HepG2 (cell line): ENCODE measurements around the gene WNT1. TPM values are rescaled to one million over a fixed set of nuclear protein-coding genes. Genes with fewer than 3 reads are reported as not detected.

Experiments
- GMEB1 ChIP-seq: sonication (generic); formaldehyde crosslinking; IDR thresholded peaks from 2 replicates; pipeline ENCODE4 v1.5.1; 2020; ENCODE audit warnings: missing genetic modification reagents, mild to moderate bottlenecking, borderline replicate concordance
- HOXA7 ChIP-seq: sonication (generic); formaldehyde crosslinking; IDR thresholded peaks from 2 replicates; pipeline ENCODE4 v1.8.1; 2022; ENCODE audit warnings: mild to moderate bottlenecking, missing genetic modification reagents, moderate library complexity
- JUNB ChIP-seq: sonication (generic); formaldehyde crosslinking; IDR thresholded peaks from 2 replicates; pipeline ENCODE4 v1.8.0; 2022; ENCODE audit warnings: missing genetic modification reagents, mild to moderate bottlenecking, borderline replicate concordance
- KMT2B ChIP-seq: IDR thresholded peaks from 2 replicates; pipeline ENCODE4 v1.6.1; 2016; ENCODE audit warnings: missing genetic modification reagents, missing compliant biosample characterization
- MYPOP ChIP-seq: sonication (generic); formaldehyde crosslinking; IDR thresholded peaks from 2 replicates; pipeline ENCODE4 v1.8.1; 2023; ENCODE audit warnings: mild to moderate bottlenecking, moderate library complexity, missing genetic modification reagents
- NR3C1 ChIP-seq: sonication (generic); formaldehyde crosslinking; IDR thresholded peaks from 2 replicates; pipeline ENCODE4 v1.4.0; 2020; ENCODE audit warnings: missing genetic modification reagents
- SIX1 ChIP-seq: sonication (generic); formaldehyde crosslinking; IDR thresholded peaks from 2 replicates; pipeline ENCODE4 v1.4.0; 2020; ENCODE audit warnings: missing genetic modification reagents, borderline replicate concordance
- ZMYM2 ChIP-seq: sonication (generic); formaldehyde crosslinking; IDR thresholded peaks from 2 replicates; pipeline ENCODE4 v1.8.0; 2022; ENCODE audit warnings: mild to moderate bottlenecking, missing genetic modification reagents
- ZNF18 ChIP-seq: sonication (generic); formaldehyde crosslinking; IDR thresholded peaks from 2 replicates; pipeline ENCODE4 v1.8.0; 2022; ENCODE audit warnings: mild to moderate bottlenecking, missing genetic modification reagents; ENCODE audit not compliant: insufficient replicate concordance
- ZNF274 ChIP-seq: sonication (generic); formaldehyde crosslinking; IDR thresholded peaks from 2 replicates; pipeline ENCODE4 v1.5.1; 2020; ENCODE audit warnings: mild to moderate bottlenecking, missing genetic modification reagents
- ZNF34 ChIP-seq: sonication (generic); formaldehyde crosslinking; IDR thresholded peaks from 2 replicates; pipeline ENCODE4 v1.4.0; 2020; ENCODE audit warnings: mild to moderate bottlenecking, missing genetic modification reagents, borderline replicate concordance
- ZNF589 ChIP-seq: sonication (generic); formaldehyde crosslinking; conservative IDR thresholded peaks from 2 replicates; pipeline ENCODE4 v1.8.0; 2022; ENCODE audit warnings: mild to moderate bottlenecking, moderate library complexity, missing genetic modification reagents
- ZNF773 ChIP-seq: sonication (generic); formaldehyde crosslinking; IDR thresholded peaks from 2 replicates; pipeline ENCODE4 v1.4.0; 2020; ENCODE audit warnings: missing genetic modification reagents, borderline replicate concordance
- polyA plus RNA-seq, 8 experiments: library from polyadenylated mRNA; depleted of rRNA in 3 of 8; stranded (reverse) in 7 of 8; unstranded in 1 of 8; fragments of >200 nt; fragmentation: Illumina TruSeq in 4 of 8; extraction: Trizol in 4 of 8; gene quantifications; 2 replicates each; pipeline versions ENCODE4 v1.2.1 to v1.2.3, GENCODE V29; 2011 to 2016; ENCODE audit warnings: low read depth in 4 of 8, missing spikeins in 1 of 8, mixed read lengths in 1 of 8; ENCODE audit not compliant: insufficient read depth in 1 of 8
- total RNA-seq, 5 experiments: library from RNA; depleted of rRNA; stranded (reverse); fragments of >200 nt; fragmentation: Illumina TruSeq; extraction: Trizol; gene quantifications; 2 replicates each; pipeline ENCODE4 v1.2.3, GENCODE V29; 2016; ENCODE audit warnings: low read depth in 1 of 5
- TF ChIP-seq, protein P1 (sequence below): sonication (generic); formaldehyde crosslinking; IDR thresholded peaks from 2 replicates; pipeline ENCODE4 v1.5.0; 2020; ENCODE audit warnings: missing genetic modification reagents, mild to moderate bottlenecking, borderline replicate concordance
- TF ChIP-seq, protein P2 (sequence below): sonication (generic); formaldehyde crosslinking; IDR thresholded peaks from 2 replicates; pipeline ENCODE4 v1.8.0; 2022; ENCODE audit warnings: missing genetic modification reagents, mild to moderate bottlenecking, moderate library complexity, borderline replicate concordance
- TF ChIP-seq, protein P3 (sequence below): sonication (generic); formaldehyde crosslinking; IDR thresholded peaks from 2 replicates; pipeline ENCODE4 v1.4.0; 2020; ENCODE audit warnings: missing genetic modification reagents
- TF ChIP-seq, protein P4 (sequence below): sonication (generic); formaldehyde crosslinking; IDR thresholded peaks from 2 replicates; pipeline ENCODE4 v1.4.0; 2020; ENCODE audit warnings: missing genetic modification reagents

Gene WNT1
- total and polyA plus RNA-seq, 2 of the 13 experiments (the other 11 are each of a cell fraction or from before 2014, with no cell fraction given): not detected

GRCh38 chr12:48998497-48999353 is 20.6 kb downstream of the WNT1 start (continued):
- TF ChIP-seq ZNF589 (CRISPR knock-in tag) (peak; percentile 46; the same call in 1 of the 2 replicates), ZNF274 (CRISPR knock-in tag) (peak; percentile 86), NR3C1 (no peak), ZMYM2 (CRISPR knock-in tag) (0 out of 2 replicates have a peak, but pooled peaks have one; percentile 29), JUNB (peak; percentile 80), SIX1 (CRISPR knock-in tag) (no peak), MYPOP (CRISPR knock-in tag) (peak; percentile 75; the same call in 1 of the 2 replicates), ZNF34 (CRISPR knock-in tag) (no peak), GMEB1 (CRISPR knock-in tag) (no peak), ZNF18 (CRISPR knock-in tag) (peak; percentile 87), KMT2B (CRISPR knock-in tag) (no peak), HOXA7 (CRISPR knock-in tag) (no peak), ZNF773 (peak; percentile 94)
- TF ChIP-seq, protein P1, sequence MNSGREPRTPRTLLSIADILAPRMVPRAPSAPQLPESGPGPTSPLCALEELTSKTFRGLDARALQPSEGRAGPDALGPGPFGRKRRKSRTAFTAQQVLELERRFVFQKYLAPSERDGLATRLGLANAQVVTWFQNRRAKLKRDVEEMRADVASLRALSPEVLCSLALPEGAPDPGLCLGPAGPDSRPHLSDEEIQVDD: peak; percentile 90; the same call in 1 of the 2 replicates
- TF ChIP-seq, protein P2, sequence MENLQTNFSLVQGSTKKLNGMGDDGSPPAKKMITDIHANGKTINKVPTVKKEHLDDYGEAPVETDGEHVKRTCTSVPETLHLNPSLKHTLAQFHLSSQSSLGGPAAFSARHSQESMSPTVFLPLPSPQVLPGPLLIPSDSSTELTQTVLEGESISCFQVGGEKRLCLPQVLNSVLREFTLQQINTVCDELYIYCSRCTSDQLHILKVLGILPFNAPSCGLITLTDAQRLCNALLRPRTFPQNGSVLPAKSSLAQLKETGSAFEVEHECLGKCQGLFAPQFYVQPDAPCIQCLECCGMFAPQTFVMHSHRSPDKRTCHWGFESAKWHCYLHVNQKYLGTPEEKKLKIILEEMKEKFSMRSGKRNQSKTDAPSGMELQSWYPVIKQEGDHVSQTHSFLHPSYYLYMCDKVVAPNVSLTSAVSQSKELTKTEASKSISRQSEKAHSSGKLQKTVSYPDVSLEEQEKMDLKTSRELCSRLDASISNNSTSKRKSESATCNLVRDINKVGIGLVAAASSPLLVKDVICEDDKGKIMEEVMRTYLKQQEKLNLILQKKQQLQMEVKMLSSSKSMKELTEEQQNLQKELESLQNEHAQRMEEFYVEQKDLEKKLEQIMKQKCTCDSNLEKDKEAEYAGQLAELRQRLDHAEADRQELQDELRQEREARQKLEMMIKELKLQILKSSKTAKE (CRISPR knock-in tag): no peak; the same call in 1 of the 2 replicates
- TF ChIP-seq, protein P3, sequence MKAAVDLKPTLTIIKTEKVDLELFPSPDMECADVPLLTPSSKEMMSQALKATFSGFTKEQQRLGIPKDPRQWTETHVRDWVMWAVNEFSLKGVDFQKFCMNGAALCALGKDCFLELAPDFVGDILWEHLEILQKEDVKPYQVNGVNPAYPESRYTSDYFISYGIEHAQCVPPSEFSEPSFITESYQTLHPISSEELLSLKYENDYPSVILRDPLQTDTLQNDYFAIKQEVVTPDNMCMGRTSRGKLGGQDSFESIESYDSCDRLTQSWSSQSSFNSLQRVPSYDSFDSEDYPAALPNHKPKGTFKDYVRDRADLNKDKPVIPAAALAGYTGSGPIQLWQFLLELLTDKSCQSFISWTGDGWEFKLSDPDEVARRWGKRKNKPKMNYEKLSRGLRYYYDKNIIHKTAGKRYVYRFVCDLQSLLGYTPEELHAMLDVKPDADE (CRISPR knock-in tag): peak; percentile 74; the same call in 1 of the 2 replicates
- TF ChIP-seq, protein P4, sequence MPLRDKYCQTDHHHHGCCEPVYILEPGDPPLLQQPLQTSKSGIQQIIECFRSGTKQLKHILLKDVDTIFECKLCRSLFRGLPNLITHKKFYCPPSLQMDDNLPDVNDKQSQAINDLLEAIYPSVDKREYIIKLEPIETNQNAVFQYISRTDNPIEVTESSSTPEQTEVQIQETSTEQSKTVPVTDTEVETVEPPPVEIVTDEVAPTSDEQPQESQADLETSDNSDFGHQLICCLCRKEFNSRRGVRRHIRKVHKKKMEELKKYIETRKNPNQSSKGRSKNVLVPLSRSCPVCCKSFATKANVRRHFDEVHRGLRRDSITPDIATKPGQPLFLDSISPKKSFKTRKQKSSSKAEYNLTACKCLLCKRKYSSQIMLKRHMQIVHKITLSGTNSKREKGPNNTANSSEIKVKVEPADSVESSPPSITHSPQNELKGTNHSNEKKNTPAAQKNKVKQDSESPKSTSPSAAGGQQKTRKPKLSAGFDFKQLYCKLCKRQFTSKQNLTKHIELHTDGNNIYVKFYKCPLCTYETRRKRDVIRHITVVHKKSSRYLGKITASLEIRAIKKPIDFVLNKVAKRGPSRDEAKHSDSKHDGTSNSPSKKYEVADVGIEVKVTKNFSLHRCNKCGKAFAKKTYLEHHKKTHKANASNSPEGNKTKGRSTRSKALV (CRISPR knock-in tag): peak; percentile 38; the same call in 1 of the 2 replicates
